ENCODE measurements around the gene ALDOC.
"Not testable (repeated sequence)": the region's sequence is repeated elsewhere in the genome, so short reads cannot be mapped to it uniquely, and the experiment has no call there.

ALDOC gene

DNA sequence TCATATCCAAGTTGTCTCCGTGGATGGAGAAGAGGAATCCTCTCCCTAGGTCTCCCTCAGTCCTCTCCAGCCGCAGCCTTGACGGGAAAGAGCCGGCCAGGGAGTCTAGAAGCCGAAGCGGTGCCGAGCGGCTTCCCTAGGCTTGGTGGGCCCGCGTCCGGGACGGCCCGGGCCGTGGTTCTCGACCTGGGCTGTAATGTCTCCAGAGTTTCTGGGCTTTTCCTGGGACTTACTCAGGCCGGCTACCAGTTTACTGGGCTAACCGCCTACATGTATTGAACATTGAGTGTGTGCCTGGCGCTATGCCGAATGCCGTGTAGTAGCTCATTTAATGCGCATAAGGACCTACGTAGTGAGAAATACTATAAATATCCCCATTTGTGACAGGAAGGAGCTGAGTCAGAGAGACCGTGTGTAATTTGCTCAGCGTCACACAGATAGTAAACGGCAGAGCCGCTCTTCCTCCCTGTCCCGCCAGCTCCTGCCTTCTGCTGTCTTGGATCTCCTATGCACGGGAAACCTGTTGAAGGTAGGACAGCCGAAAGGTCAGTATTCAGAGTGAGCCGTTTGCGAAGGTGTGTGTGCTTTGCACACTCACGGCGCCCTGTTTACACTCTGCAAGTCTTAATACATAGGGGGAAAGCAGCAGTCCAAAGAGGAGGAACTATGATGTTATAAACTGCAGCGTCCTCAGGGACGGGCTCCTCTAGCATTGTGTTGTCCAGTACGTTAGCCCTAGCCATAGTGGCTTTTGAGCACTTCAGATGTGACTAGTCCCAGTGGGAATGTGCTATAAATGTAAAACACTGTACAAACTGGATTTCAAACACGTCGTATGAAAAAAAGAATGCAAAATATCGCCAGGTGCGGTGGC lies 22.9 kb upstream of the ALDOC start:
- Histone ChIP-seq H3K4me1 (ENCODE audit: insufficient read depth, low read length) (peaks cover 5% of the 10 kb centered on the region; the same call in 1 of the 2 replicates), H3K36me3 (ENCODE audit: insufficient read depth, low read length) (no peaks in the 10 kb centered on the region), H3K9me3 (ENCODE audit: control insufficient read depth, insufficient read depth, low read length) (no peaks in the 10 kb centered on the region), H3K9ac (ENCODE audit: low read depth, low read length) (peak overlapping the region; percentile 98)

DNA sequence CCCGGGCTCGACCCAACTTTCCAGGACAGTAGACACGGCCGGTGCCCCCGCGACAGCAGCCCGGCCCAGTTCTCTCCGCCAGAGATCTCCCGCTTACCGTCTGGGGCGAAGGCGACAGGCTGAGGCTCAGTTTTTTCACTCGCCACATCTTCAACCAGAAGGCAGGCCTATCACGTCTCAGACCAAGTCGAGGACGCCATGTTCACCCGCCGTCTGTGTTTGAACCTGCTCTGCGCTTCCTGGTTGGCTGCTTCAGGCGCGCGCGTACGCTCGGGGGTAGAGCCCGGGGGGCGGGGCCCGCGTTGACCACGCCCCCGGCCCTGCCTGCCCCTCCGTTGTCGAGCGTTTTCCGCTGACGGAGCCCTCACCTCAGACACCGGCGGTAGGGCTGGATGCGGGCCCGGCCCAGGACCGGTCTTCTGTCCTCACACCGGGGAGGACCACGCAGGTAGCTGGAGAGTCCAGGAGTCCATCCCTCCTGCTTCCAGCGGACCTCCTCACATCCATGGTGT lies 22.2 kb upstream of the ALDOC start, which contains the start of gene SPAG5:
Gene SPAG5 (minus strand): TSS at position 227 of the 512 bp plus-strand sequence. CDS start 79 bp downstream, at position 148.
- Histone ChIP-seq H3K4me1 (ENCODE audit: insufficient read depth, low read length) (peaks cover 5% of the 10 kb centered on the region; the same call in 1 of the 2 replicates), H3K36me3 (ENCODE audit: insufficient read depth, low read length) (no peaks in the 10 kb centered on the region), H3K9ac (ENCODE audit: low read depth, low read length) (peak within 1 kb of the TSS; percentile 98), H3K9me3 (ENCODE audit: control insufficient read depth, insufficient read depth, low read length) (no peaks in the 10 kb centered on the region)

DNA sequence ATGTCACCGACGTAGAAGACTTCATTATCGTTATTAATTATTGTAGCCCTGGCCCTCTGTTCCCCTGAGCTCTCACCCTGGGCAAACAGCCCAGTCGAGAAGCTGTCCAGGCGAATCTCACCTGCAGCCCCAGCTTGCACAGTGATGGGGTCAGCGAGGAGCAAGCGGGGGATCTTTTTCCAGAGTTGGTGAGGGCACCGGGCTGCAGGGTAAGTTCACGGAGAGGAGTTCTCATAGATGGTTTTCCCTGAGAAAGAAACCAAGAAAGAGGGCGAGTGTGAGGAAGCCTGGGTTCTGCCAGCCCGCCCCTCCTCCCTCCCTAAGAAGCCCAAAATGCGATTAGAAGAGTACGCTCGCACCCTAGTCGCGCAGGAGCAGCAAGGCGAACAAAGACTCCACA lies 21.7 kb upstream of the ALDOC start:
- Histone ChIP-seq H3K4me1 (ENCODE audit: insufficient read depth, low read length) (peaks cover 5% of the 10 kb centered on the region; the same call in 1 of the 2 replicates), H3K9me3 (ENCODE audit: control insufficient read depth, insufficient read depth, low read length) (no peaks in the 10 kb centered on the region), H3K9ac (ENCODE audit: low read depth, low read length) (peak overlapping the region; percentile 98), H3K36me3 (ENCODE audit: insufficient read depth, low read length) (0 out of 2 replicates have a peak, but pooled peaks cover under 1% of the 10 kb centered on the region)

DNA sequence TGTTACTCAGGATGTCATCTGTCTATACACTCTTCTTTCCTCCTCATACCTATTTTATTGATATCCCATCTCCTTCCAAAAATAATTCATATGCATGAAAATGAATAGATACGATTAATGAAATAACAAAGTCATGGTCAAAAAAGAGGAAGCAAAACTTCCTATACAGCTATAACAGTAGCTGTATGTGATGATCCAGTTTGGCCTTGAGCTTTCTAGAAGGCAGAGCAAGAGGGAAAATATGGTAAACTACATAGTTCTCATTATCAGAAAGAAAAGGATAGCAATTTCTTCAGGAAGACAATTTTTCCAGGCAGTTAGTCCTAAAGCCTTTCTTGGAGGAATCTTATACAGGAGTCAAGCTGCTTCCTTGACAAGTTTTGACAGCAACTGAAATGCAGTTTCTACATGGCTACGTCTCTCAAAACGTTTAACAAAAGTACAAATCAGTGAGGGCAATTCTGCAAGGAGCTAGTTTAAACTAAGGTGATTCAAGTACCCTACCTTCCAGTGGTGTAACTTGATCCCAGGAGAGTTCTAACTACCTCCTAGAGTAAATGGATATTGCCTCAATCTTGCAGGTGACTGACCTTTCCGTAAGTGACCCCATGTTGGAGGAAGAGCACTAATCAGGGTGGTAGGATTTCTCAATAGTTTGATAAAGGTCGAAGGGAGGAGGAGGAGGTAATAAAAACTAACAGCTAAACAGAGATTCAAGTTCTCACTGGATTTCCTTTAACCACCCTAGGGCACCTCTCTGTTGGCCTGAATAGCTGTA lies 21.1 kb upstream of the ALDOC start:
- Histone ChIP-seq H3K9ac (ENCODE audit: low read depth, low read length) (peak overlapping the region; percentile 98), H3K36me3 (ENCODE audit: insufficient read depth, low read length) (0 out of 2 replicates have a peak, but pooled peaks cover 6% of the 10 kb centered on the region), H3K4me1 (ENCODE audit: insufficient read depth, low read length) (peaks cover 5% of the 10 kb centered on the region; the same call in 1 of the 2 replicates)

DNA sequence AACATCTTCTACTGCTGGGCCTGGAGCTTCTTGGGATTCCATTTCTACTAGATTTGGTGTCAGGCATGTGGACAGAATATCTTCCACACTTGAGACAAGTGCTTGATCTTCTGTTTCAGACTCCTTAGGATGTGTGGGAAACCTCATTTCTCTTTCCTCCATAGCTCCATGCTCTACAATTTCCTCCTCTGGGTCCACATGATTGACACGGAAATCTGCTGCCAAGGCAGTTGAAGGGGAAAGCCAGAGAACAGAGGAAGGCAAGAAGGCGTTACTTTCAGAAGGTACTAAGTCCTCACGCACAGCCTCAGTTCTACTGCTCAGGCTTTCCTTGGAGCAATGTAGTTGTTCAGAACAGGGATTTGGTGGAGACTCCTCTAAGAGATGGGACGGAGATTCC lies 15.6 kb upstream of the ALDOC start:
- Histone ChIP-seq H3K9me3 (ENCODE audit: control insufficient read depth, insufficient read depth, low read length) (no peaks in the 10 kb centered on the region), H3K36me3 (ENCODE audit: insufficient read depth, low read length) (peaks cover 24% of the 10 kb centered on the region), H3K9ac (ENCODE audit: low read depth, low read length) (no peak overlapping the region), H3K4me1 (ENCODE audit: insufficient read depth, low read length) (no peaks in the 10 kb centered on the region)

More for the DNA sequence above, 21.1 kb upstream of the ALDOC start:
- H3K9me3 ChIP-seq (ENCODE audit: control insufficient read depth, insufficient read depth, low read length) = no peaks in the 10 kb centered on the region

DNA sequence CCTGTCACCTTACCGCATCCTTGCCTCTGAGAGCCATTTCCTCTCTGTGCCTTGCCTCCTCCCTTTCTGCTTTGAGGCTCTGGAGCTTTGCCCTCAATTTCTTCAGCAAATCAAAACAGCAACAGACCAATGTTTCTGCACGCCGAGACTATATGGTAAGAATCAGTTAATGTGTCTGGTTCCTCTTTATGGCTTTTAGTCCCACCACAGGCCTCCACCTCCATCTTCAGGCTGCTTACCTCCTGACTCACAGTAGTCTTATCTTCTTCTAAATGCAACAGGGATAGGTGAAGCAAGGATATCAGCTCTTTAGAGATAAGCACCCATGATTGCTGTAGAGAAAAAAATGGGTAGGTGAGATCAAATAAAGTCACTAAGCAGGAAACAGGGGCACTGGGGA lies 9.2 kb upstream of the ALDOC start:
- Histone ChIP-seq H3K9me3 (ENCODE audit: control insufficient read depth, insufficient read depth, low read length) (no peaks in the 10 kb centered on the region), H3K4me1 (ENCODE audit: insufficient read depth, low read length) (no peaks in the 10 kb centered on the region), H3K9ac (ENCODE audit: low read depth, low read length) (no peak overlapping the region), H3K36me3 (ENCODE audit: insufficient read depth, low read length) (peaks cover 39% of the 10 kb centered on the region)

DNA sequence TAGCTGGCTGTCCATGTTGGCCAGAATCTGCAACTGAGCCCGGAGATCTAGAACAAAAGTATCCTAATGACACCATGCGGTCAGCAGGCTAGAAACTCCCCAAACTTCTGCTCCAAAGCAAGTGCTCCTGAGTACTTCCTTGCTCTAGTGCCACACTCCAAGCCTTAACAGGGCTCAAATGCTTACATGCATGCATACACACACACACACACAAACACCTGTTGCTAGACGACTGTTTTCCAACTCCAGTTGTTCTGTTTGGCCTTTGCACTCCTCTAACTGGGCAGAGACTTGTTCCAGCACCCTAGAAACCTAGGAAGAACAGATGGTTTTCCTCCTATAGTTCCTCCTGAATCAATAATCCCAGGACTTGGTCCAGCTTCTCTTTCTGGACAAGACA lies 7.7 kb upstream of the ALDOC start:
- Histone ChIP-seq H3K36me3 (ENCODE audit: insufficient read depth, low read length) (peaks cover 39% of the 10 kb centered on the region), H3K9me3 (ENCODE audit: control insufficient read depth, insufficient read depth, low read length) (no peaks in the 10 kb centered on the region), H3K9ac (ENCODE audit: low read depth, low read length) (no peak overlapping the region), H3K4me1 (ENCODE audit: insufficient read depth, low read length) (no peaks in the 10 kb centered on the region)

DNA sequence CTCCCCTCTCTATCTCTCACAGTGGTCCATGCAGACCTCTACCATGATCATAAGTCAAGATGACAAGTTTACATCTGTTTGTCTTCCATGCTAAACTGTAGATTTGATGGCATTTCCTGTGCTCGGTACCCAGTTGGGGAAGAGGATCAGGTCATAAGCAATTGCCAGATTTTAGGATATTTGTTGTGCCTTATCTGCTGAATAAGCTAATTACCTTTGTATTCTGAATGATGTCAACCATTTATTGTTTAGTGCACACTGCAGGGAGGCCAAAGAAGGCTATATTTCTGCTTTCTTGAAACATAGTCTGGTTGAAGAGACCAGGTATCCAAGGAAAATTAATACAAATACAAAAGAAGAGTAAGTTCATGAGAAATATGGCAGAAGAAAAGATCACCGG lies 5.8 kb upstream of the ALDOC start:
- H3K4me1 ChIP-seq (ENCODE audit: insufficient read depth, low read length) = 0 out of 2 replicates have a peak, but pooled peaks cover under 1% of the 10 kb centered on the region
- H3K9ac ChIP-seq (ENCODE audit: low read depth, low read length) = no peak overlapping the region
- H3K36me3 ChIP-seq (ENCODE audit: insufficient read depth, low read length) = peaks cover 41% of the 10 kb centered on the region
- H3K9me3 ChIP-seq (ENCODE audit: control insufficient read depth, insufficient read depth, low read length) = no peaks in the 10 kb centered on the region

DNA sequence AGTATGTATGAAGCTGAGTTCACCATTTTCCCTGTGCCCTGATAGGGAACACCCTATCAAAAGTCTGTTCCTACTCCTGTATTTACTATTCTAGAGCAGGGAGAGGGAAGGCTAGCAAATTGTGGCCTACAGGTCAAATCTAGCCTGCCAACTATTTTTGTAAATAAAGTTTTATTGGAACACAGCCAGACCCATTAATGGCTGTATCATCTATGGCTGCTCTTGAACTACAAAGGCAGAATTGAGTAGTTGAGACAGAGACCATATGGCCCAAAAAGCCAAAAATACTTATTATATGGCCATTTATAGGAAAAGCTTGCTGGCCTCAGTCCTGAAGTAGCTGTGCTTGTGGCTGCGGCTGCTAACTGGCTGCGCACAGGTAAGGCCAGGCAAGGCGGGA lies 4.3 kb upstream of the ALDOC start:
- H3K36me3 ChIP-seq (ENCODE audit: insufficient read depth, low read length) = peaks cover 34% of the 10 kb centered on the region
- peaks cover 7% of the 10 kb centered on the region; the same call in 1 of the 2 replicates for H3K4me1 ChIP-seq (ENCODE audit: insufficient read depth, low read length)
- no peaks in the 10 kb centered on the region for H3K9me3 ChIP-seq (ENCODE audit: control insufficient read depth, insufficient read depth, low read length)
- no peak overlapping the region for H3K9ac ChIP-seq (ENCODE audit: low read depth, low read length)

DNA sequence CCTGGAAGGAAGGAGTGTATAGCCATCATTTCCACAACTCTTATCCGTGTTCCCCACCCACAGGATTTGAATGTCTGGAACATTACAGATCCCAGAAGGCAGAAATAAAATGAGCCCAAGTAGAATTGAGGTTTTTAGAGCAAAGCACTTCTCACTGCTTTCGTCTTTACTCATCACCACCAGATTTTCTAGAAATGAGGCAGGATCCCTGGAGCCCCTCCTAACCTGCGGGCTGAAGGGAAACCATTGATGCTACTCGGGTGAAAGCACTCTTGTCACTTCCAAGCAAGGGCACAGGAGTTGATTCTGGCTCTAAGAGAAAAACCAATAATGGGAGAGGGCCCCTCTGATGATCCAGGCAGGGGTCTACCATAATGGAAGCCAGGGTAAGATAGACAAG lies 2.8 kb upstream of the ALDOC start:
- no peaks in the 10 kb centered on the region for H3K9me3 ChIP-seq (ENCODE audit: control insufficient read depth, insufficient read depth, low read length)
- peaks cover 22% of the 10 kb centered on the region for H3K36me3 ChIP-seq (ENCODE audit: insufficient read depth, low read length)
- peaks cover 7% of the 10 kb centered on the region; the same call in 1 of the 2 replicates for H3K4me1 ChIP-seq (ENCODE audit: insufficient read depth, low read length)
- no peak overlapping the region for H3K9ac ChIP-seq (ENCODE audit: low read depth, low read length)

DNA sequence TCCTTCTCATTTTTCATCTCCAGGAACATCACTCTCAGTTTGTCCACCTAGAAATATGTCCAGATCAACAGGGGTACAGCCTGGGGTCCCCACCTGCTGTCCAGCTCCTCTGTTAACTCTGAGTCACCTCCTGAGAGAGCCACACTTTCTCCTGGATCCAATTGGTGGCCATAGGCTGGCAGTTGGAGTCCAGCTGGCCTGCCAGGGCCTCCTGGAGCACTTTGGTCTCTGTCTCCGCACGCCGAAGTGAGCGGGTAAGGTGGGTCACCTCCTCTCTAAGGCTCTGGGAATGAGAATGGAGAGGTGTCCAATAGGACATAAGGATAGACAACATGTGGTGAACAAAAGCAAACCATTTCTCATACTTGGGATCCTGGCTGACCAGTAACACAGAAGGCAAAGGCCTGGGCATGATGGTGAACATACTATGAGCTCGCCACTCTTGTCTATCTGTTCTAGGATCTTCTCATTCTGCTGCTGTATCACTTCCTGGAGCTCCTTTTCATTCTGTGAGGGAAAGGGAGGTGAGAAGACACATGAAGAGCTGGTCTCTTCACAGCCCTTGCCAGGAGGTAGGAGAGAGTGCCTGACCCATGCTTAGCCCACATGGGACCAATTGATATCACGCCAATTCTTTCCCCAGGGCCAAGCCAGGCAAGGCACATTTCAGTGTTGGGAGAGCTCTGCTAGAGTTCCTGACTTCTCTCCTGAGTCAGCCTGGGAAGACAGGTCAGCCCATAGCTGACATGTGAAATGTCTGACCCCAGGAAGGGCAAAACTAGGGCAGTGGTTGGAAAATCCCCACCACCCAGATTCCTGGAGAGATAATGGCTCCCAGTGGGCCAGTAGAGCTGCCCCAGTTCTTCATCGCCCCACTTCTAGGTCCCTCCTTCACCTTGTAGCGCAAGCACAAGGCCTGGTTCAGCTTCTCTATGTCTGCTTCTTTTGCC lies 1.8 kb upstream of the ALDOC start:
- Histone ChIP-seq H3K9me3 (ENCODE audit: control insufficient read depth, insufficient read depth, low read length) (no peaks in the 10 kb centered on the region), H3K9ac (ENCODE audit: low read depth, low read length) (no peak overlapping the region), H3K36me3 (ENCODE audit: insufficient read depth, low read length) (peaks cover 18% of the 10 kb centered on the region), H3K4me1 (ENCODE audit: insufficient read depth, low read length) (peaks cover 7% of the 10 kb centered on the region; the same call in 1 of the 2 replicates)

DNA sequence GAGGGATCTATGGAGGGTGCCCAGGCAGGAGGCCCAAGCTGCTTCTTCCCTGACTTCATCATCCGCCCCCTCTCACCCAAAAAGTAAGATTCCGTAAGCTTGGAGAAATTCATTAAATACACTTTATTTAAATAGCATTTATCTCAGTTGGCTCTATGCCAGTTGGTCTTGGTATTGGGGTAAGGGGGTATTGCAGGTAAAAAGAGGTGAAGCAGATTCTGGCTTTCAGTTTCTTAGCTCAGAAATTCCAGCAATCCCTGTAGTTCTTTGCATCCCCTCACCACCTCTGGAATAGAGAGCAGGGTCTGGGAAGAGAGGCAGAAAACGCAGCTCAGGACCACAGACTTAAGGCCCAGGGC lies 750 bp upstream of the ALDOC start:
- Histone ChIP-seq H3K36me3 (ENCODE audit: insufficient read depth, low read length) (peaks cover 12% of the 10 kb centered on the region; the same call in 1 of the 2 replicates), H3K4me1 (ENCODE audit: insufficient read depth, low read length) (peaks cover 7% of the 10 kb centered on the region; the same call in 1 of the 2 replicates), H3K9me3 (ENCODE audit: control insufficient read depth, insufficient read depth, low read length) (no peaks in the 10 kb centered on the region), H3K9ac (ENCODE audit: low read depth, low read length) (no peak overlapping the region)

DNA sequence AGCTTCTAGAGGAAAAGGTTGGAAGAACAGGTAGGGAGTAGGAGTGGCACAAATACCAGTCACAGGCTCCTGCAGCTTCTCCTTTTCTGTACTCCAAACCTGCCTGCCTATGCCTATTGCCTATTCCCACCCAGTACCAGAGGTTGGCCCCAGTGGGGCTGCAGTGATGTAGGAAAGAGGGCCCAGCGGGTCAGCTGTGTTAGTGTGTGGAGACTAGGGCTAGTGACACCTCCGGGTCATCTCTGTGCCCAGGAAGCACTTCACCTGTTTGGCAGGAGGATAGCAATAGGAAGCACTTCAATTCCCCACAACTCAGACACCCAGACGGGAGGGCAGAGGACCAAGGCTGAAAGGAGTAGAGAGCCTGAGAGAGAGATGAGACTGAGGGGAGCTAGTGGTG lies 679 bp downstream of the ALDOC start:
- H3K9ac ChIP-seq (ENCODE audit: low read depth, low read length); H3K4me1 ChIP-seq (ENCODE audit: insufficient read depth, low read length); H3K9me3 ChIP-seq (ENCODE audit: control insufficient read depth, insufficient read depth, low read length); H3K36me3 ChIP-seq (ENCODE audit: insufficient read depth, low read length): not testable (repeated sequence)

Data from ES-I3 (cell line).